Activated CD8-positive, alpha-beta memory T cell treated with anti-CD3 and anti-CD28 coated beads, Interleukin-2, amount 50 U/mL, for 48 hours (primary cell): ENCODE data around the gene ATG4D.
"Not testable (repeated sequence)": the region's sequence is repeated elsewhere in the genome, so short reads cannot be mapped to it uniquely, and the experiment has no call there.

Experiments used
- DNase-seq: peaks from one replicate; pipeline ENCODE4 v3.0.0-alpha.2; 2020

ATG4D gene

GRCh38 chr19:10553087-10553667 lies 9.5 kb downstream of the ATG4D start:
- no peak for DNase-seq

- peak; percentile 79 for DNase-seq
These were observed 10.3 kb downstream of the ATG4D start for GRCh38 chr19:10553943-10554381.

- DNase-seq: no peak
These were observed 11.3 kb downstream of the ATG4D start for GRCh38 chr19:10554760-10555609.

- DNase-seq: no peak
These were observed 11.9 kb downstream of the ATG4D start for GRCh38 chr19:10555610-10555973.

GRCh38 chr19:10557603-10558197 lies 14.0 kb downstream of the ATG4D start:
- DNase-seq: no peak

- no peak for DNase-seq
These were observed 16.4 kb downstream of the ATG4D start for GRCh38 chr19:10560154-10560553.

GRCh38 chr19:10562609-10563008 lies 18.9 kb downstream of the ATG4D start:
- no peak for DNase-seq

- DNase-seq: peak; percentile 77
These were observed 21.4 kb downstream of the ATG4D start for GRCh38 chr19:10565028-10565566.

- DNase-seq: peak; percentile 99
These were observed 22.1 kb downstream of the ATG4D start, which contains the start of gene KRI1 for GRCh38 chr19:10565567-10566407. Gene KRI1, minus strand, starts transcription at chr19:10566010. Its CDS starts 11 bp downstream, at chr19:10565999.

- DNase-seq: no peak
These were observed 22.6 kb downstream of the ATG4D start for GRCh38 chr19:10566408-10566657.

- DNase-seq: peak; percentile 78
These were observed 23.1 kb downstream of the ATG4D start for GRCh38 chr19:10566658-10567410.

- no peak for DNase-seq
These were observed 24.0 kb downstream of the ATG4D start for GRCh38 chr19:10567656-10568055.

- peak; percentile 82 for DNase-seq
These were observed 24.5 kb downstream of the ATG4D start for GRCh38 chr19:10568062-10568825.

- peak; percentile 99 for DNase-seq
These were observed 25.3 kb downstream of the ATG4D start, which contains the start of gene CDKN2D for GRCh38 chr19:10568826-10569651. Gene CDKN2D, minus strand, starts transcription at chr19:10568979. Its CDS starts 326 bp downstream, at chr19:10568653.

GRCh38 chr19:10573793-10574192 lies 30.1 kb downstream of the ATG4D start:
- DNase-seq: not testable (repeated sequence)

GRCh38 chr19:10574462-10574861 lies 30.8 kb downstream of the ATG4D start:
- no peak for DNase-seq

GRCh38 chr19:10575011-10575716 lies 31.5 kb downstream of the ATG4D start:
- DNase-seq: no peak

- DNase-seq: no peak
These were observed 34.2 kb downstream of the ATG4D start for GRCh38 chr19:10577951-10578350.

GRCh38 chr19:10580979-10581631 lies 37.4 kb downstream of the ATG4D start:
- peak; percentile 93 for DNase-seq
